GM18505 (cell line): ENCODE data around the gene ASIC1.

Experiments used
- ATAC-seq: cut with Tn5 transposase; IDR thresholded peaks from one replicate; pipeline ENCODE4 v1.9.1; 2021; ENCODE audit not compliant: unreplicated experiment
- POLR2A ChIP-seq: IDR thresholded peaks from 4 replicates; pipeline ENCODE4 v1.6.1; 2011; ENCODE audit warnings: borderline replicate concordance; ENCODE audit not compliant: insufficient read depth, insufficient read length; ENCODE audit errors: extremely low read depth

Gene ASIC1

DNA sequence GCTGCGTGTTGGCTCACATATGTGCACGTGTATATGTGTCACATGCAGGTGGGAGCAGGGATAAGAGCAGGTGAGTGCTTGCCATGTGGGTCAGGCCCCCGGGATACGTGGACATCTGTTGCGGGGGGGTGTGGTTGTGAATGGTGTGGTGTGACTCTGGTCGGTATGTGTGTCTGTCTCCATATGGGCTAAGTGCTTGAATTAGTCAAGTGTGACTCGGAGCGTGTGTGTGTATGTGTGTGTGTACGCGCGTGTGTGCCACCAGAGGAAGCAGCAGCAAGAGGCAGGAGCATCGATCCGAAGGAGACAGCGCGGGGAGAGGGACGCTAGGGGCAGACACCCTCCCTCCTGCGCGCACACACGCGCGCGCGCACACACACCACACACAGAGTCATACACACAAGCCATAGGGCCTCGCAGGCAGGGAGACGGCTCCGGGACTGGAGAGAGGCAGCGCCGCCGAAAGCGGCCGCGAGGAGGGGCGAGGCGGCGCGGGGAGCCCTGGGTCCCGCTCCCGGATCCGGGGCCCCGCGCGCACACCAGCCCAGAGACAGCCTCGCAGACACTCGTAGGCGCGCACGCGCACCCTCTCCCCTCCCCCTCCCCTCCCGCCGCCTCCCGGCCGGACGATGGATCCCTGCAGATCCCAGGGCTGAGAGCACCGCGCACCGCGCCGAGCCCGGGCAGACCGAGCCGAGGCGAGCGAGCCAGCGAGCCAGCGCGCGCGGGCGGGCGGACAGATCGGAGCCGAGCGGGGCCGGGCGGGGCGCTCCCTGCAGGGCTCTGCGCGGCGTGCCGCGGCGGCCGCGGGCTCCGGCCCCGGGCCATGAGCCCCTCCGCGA, at the start of gene ASIC1:
ASIC1 (plus strand) TSS at position 597 of the 842 bp plus-strand sequence. CDS start 1,171 bp downstream, outside the sequence.
- no peak for ATAC-seq
- no peak for TF ChIP-seq POLR2A

GRCh38 chr12:50013361-50014147, 43.8 kb upstream of the ASIC1 start:
- no peak for TF ChIP-seq POLR2A
- no peak for ATAC-seq

DNA sequence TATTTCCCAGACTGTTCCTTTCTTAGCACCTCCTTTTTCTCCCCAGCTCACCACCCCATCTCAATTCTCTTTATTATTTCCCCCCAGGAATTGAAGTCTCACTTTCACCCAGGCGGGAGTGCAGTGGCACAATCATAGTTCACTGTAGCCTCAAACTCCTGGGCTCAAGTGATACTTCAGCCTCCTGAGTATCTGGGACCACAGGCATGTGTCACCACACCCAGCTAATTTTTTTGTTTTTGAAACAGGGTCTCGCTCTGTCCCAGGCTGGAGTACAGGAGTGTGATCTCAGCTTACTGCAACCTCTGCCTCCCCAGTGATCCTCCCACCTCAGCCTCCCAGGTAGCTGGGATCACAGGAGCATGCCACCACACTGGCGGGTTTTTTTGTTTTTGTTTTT, 43.1 kb upstream of the ASIC1 start:
- no peak for TF ChIP-seq POLR2A
- no peak for ATAC-seq

- no peak for TF ChIP-seq POLR2A
- no peak for ATAC-seq
These were observed 40.6 kb upstream of the ASIC1 start for GRCh38 chr12:50016501-50017475.

DNA sequence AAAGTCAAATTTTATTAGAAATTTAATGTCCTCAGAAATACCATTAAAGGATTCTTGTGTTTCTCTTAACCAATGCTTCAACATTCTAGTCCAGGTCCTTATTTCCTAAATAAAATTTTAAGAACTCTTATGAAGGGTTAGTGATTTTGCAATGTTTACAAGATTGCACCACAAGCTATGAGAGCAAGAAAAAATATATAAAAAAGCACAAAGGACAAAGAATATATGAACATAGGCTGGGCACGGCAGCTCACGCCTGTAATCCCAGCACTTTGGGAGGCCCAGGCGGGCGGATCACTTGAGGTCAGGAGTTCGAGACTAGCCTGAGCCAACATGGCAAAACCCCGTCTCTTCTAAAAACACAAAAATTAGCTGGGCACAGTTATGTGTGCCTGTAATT, 39.8 kb upstream of the ASIC1 start:
- no peak for TF ChIP-seq POLR2A
- no peak for ATAC-seq

GRCh38 chr12:50018154-50018553, 39.2 kb upstream of the ASIC1 start:
- ATAC-seq: no peak
- TF ChIP-seq POLR2A: no peak

DNA sequence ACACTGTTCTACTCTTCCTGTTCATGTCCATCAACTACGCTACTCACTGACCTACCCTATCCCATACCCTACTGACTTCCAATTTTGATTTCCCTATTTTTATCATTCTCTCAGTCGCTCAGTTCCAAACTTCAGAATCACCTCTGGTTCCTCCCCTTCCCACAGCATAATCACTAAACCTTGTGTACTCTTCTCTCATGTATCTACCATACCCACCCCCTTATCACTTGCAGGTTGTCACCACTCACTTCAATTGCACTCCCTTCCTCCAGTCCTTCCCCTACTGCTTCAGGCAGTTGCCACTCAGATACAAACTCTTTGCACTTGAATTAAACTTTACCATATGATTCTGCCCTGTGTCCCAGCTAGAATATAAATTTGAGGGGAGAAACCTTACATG, 38.4 kb upstream of the ASIC1 start:
- ATAC-seq: no peak
- no peak for TF ChIP-seq POLR2A

- no peak for ATAC-seq
These were observed 37.9 kb upstream of the ASIC1 start for GRCh38 chr12:50019524-50019923.

GRCh38 chr12:50021031-50021430, 36.4 kb upstream of the ASIC1 start:
- ATAC-seq: no peak
- TF ChIP-seq POLR2A: no peak

More at GRCh38 chr12:50019524-50019923, 37.9 kb upstream of the ASIC1 start:
- TF ChIP-seq POLR2A: no peak

- no peak for ATAC-seq
- TF ChIP-seq POLR2A: no peak
These were observed 34.5 kb upstream of the ASIC1 start for GRCh38 chr12:50022903-50023302.

DNA sequence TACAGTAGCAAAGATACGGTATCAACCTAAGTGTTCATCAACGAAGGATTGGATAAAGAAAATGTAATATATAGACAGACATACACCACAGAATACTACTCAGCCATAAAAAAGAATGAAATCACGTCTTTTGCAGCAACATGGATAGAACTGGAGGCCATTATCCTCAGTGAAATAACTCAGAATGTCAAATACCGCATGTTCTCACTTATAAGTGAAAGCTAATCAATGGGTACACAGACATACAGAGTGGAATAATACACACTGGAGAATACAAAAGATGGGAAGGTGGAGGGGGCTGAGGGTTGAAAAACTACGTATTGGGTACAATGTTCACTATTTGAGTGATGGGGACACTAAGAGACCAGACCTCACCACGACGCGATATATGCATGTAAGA, 33.2 kb upstream of the ASIC1 start:
- no peak for ATAC-seq
- TF ChIP-seq POLR2A: no peak

DNA sequence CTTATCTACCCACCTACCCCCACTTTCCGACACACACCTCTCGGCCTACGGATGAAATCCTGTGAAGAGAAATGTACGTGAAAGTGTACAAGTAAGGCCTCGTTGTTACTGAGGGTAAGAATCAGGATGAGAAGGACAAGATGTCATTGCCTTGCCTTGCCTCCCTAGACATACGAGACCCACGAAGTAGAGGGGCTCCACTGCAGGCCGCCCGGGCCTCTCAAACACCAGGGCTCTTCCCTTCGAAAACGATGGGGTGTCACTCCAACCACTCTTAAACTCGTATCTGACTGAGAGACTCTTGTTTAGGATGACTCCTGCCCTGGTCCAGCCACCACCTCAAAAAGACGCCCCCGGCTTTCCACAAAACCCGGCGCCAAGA, 32.6 kb upstream of the ASIC1 start:
- peak; percentile 4 for ATAC-seq
- no peak for TF ChIP-seq POLR2A
